HCT116 (cell line): Measurements from ENCODE around the gene MLH3. TPM values are rescaled to one million over a fixed set of nuclear protein-coding genes. Genes with fewer than 3 reads are reported as not detected.

Source experiments
- ATAC-seq: fragments of 200-7000 bp; cut with Tn5 transposase; 2 replicates; pipeline ENCODE4 v1.9.1; 2020; ENCODE audit warnings: mild to moderate bottlenecking, moderate library complexity
- BruUV-seq: library from RNA; stranded (reverse); fragments of 400-500 nt; replicated peaks from 2 replicates; lab custom pipeline; 2021; lab: Mats Ljungman, UMichigan
- CTCF ChIA-PET: fragments of 300-600 bp; sonication (Branson Sonifier 250); formaldehyde crosslinking; loops from one replicate; lab custom pipeline; 2021; ENCODE audit warnings: antibody characterized with exemption; lab: Charles Lee
- POLR2A ChIA-PET: fragments of 300-600, 350-600 bp; sonication (Branson Sonifier 250); formaldehyde crosslinking; loops from one replicate; lab custom pipeline; 2021; ENCODE audit warnings: antibody characterized with exemption; lab: Charles Lee
- RAD21 ChIA-PET, 2 experiments: fragments of 300-600 bp; sonication (Branson Sonifier 250); formaldehyde crosslinking; loops; one replicate each; lab custom pipeline; 2023; ENCODE audit warnings: low total read pairs in 2 of 2; ENCODE audit not compliant: uncharacterized antibody in 2 of 2, unreplicated experiment in 2 of 2, low non-redundant PET in 1 of 2; lab: Charles Lee
- DNase-seq: peaks from one replicate; pipeline ENCODE4 v3.0.0-alpha.2; 2010; ENCODE audit warnings: low read depth, low spot score
- H2AFZ ChIP-seq: fragments of 200-600 bp; shearing (Covaris generic), sonication (generic); 2 replicates; pipeline ENCODE4 v1.6.1; 2017; ENCODE audit warnings: low read depth, mixed run types, mixed read lengths, antibody characterized with exemption, low read length; ENCODE audit not compliant: poor library complexity, severe bottlenecking
- H3K27ac ChIP-seq: 2 replicates; pipeline ENCODE4 v1.5.1; 2012; ENCODE audit warnings: low read depth, low read length
- H3K27me3 ChIP-seq: fragments of 200-600 bp; sonication (generic); 2 replicates; pipeline ENCODE4 v1.6.1; 2016; ENCODE audit warnings: mixed run types, low read length, mixed read lengths; ENCODE audit not compliant: insufficient read depth
- H3K36me3 ChIP-seq, 2 experiments: fragments of 200-500 bp in 1 of 2; fragments of 200-600 bp in 1 of 2; sonication (Bioruptor generic) in 1 of 2; sonication (generic) in 1 of 2; 2 replicates each; pipeline versions ENCODE4 v1.5.1 to v1.6.1; 2014 to 2016; ENCODE audit warnings: low read length in 2 of 2, inconsistent platforms in 1 of 2, mixed read lengths in 1 of 2, mixed run types in 1 of 2; ENCODE audit not compliant: insufficient read depth in 2 of 2, control insufficient read depth in 1 of 2
- H3K4me1 ChIP-seq, 2 experiments: fragments of 200-600 bp in 1 of 2; sonication (generic) in 1 of 2; 2 replicates each; pipeline versions ENCODE4 v1.5.1 to v1.6.1; 2012 to 2017; ENCODE audit warnings: low read length in 2 of 2, inconsistent platforms in 1 of 2, mild to moderate bottlenecking in 1 of 2, mixed read lengths in 1 of 2, mixed run types in 1 of 2, moderate library complexity in 1 of 2; ENCODE audit not compliant: insufficient read depth in 2 of 2, control insufficient read depth in 1 of 2
- H3K4me2 ChIP-seq: fragments of 200-600 bp; sonication (generic); 2 replicates; pipeline ENCODE4 v1.6.1; 2017; ENCODE audit warnings: mixed run types, low read length, mixed read lengths
- H3K4me3 ChIP-seq, 2 experiments: fragments of 200-600 bp in 1 of 2; sonication (generic) in 1 of 2; replicated peaks in 1 of 2; 2 replicates each; pipeline ENCODE4 v1.5.1; 2011 to 2016; ENCODE audit warnings: low read length in 2 of 2, control low read depth in 1 of 2, low read depth in 1 of 2, mild to moderate bottlenecking in 1 of 2, mixed read lengths in 1 of 2, mixed run types in 1 of 2
- H3K79me2 ChIP-seq: fragments of 200-600 bp; sonication (generic); 2 replicates; pipeline ENCODE4 v1.6.1; 2017; ENCODE audit warnings: mild to moderate bottlenecking, mixed run types, low read length, moderate library complexity, mixed read lengths; ENCODE audit not compliant: insufficient read depth
- H3K9ac ChIP-seq: fragments of 200-600 bp; sonication (generic); 2 replicates; pipeline ENCODE4 v1.6.1; 2016; ENCODE audit warnings: low read length, mixed read lengths
- H3K9me2 ChIP-seq: fragments of 200-600 bp; sonication (generic), shearing (Covaris generic); 2 replicates; pipeline ENCODE4 v1.6.1; 2017; ENCODE audit warnings: mixed run types, mild to moderate bottlenecking, moderate library complexity; ENCODE audit not compliant: insufficient read depth
- H3K9me3 ChIP-seq, 2 experiments: fragments of 200-500 bp in 1 of 2; fragments of 200-600 bp in 1 of 2; sonication (Bioruptor generic) in 1 of 2; sonication (generic) in 1 of 2; 2 replicates each; pipeline ENCODE4 v1.6.1; 2014 to 2017; ENCODE audit warnings: low read length in 2 of 2, mixed read lengths in 2 of 2, inconsistent platforms in 1 of 2, low read depth in 1 of 2, mild to moderate bottlenecking in 1 of 2, mixed run types in 1 of 2, moderate library complexity in 1 of 2; ENCODE audit not compliant: control insufficient read depth in 1 of 2, insufficient read depth in 1 of 2
- H4K20me1 ChIP-seq: fragments of 200-600 bp; sonication (generic), shearing (Covaris generic); 2 replicates; pipeline ENCODE4 v1.6.1; 2017; ENCODE audit warnings: mixed run types, mild to moderate bottlenecking, moderate library complexity; ENCODE audit not compliant: insufficient read depth
- EGR1 ChIP-seq: IDR thresholded peaks from 2 replicates; pipeline ENCODE4 v1.6.1; 2012; ENCODE audit warnings: low read depth
- EZH2 ChIP-seq: fragments of 200-600 bp; sonication (generic); IDR thresholded peaks from 2 replicates; pipeline ENCODE4 v1.6.1; 2017; ENCODE audit warnings: antibody characterized with exemption, mixed run types
- MAX ChIP-seq: IDR thresholded peaks from 2 replicates; pipeline ENCODE4 v1.6.1; 2012
- POLR2A ChIP-seq: IDR thresholded peaks from 2 replicates; pipeline ENCODE4 v1.7.0; 2011; ENCODE audit warnings: borderline replicate concordance; ENCODE audit not compliant: insufficient read depth, insufficient read length; ENCODE audit errors: extremely low read depth
- YY1 ChIP-seq: IDR thresholded peaks from 2 replicates; pipeline ENCODE4 v1.6.1; 2011; ENCODE audit warnings: low read length, low read depth, moderate library complexity, mild to moderate bottlenecking; ENCODE audit not compliant: insufficient replicate concordance; ENCODE audit errors: extremely low read depth
- ZBTB33 ChIP-seq: IDR thresholded peaks from 2 replicates; pipeline ENCODE4 v1.6.1; 2011; ENCODE audit warnings: mild to moderate bottlenecking, low read length, moderate library complexity; ENCODE audit not compliant: insufficient replicate concordance; ENCODE audit errors: extremely low read depth
- intact Hi-C: fragments of 100-400 bp; cut with micrococcal nuclease; formaldehyde crosslinking; loops from 2 replicates; pipeline ENCODE4 v1.10.0; 2022
- total RNA-seq: library from RNA; stranded (reverse); gene quantifications from one replicate; pipeline ENCODE4 v1.2.1, GENCODE V29; 2021; ENCODE audit not compliant: unreplicated experiment

Gene MLH3
- total RNA-seq, 1 experiment from 2014 or later = 14.7 TPM

GRCh38 chr14:75047506-75047905 is 3.8 kb downstream of the MLH3 start:
- Histone ChIP-seq H4K20me1 (no peaks in the 10 kb centered on the region), H3K36me3 (peaks cover 0 to 7% of the 10 kb centered on the region in 2 experiments; a peak in 2 of 4 replicates), H3K9me2 (no peaks in the 10 kb centered on the region), H3K27ac (no peak overlapping the region), H3K27me3 (no peaks in the 10 kb centered on the region), H3K9me3 (no peaks in the 10 kb centered on the region), H3K79me2 (peaks cover 14% of the 10 kb centered on the region), H2AFZ (no peak overlapping the region)
- intact Hi-C loops = no loop called here
- no peak for ATAC-seq
- ChIA-PET POLR2A (no interaction called here), CTCF (no interaction called here)
- TF ChIP-seq POLR2A = no peak
- no peak for TF ChIP-seq EZH2
- TF ChIP-seq EGR1 = no peak
- TF ChIP-seq YY1 = no peak
- TF ChIP-seq ZBTB33 = no peak
- TF ChIP-seq, all 23 proteins: peak for 0
- RAD21 ChIA-PET = no interaction called here
- no peak overlapping the region for H3K4me3 ChIP-seq
- H3K4me1 ChIP-seq = peaks cover 0 to 17% of the 10 kb centered on the region in 2 experiments; a peak in 3 of 4 replicates
- H3K9ac ChIP-seq = no peak overlapping the region
- no peak for DNase-seq
- H3K4me2 ChIP-seq = no peak overlapping the region
- BruUV-seq = no TSS peak

GRCh38 chr14:75046899-75047298 is 4.4 kb downstream of the MLH3 start:
- no TSS peak for BruUV-seq
- Histone ChIP-seq H3K79me2 (peaks cover 14% of the 10 kb centered on the region), H4K20me1 (no peaks in the 10 kb centered on the region), H3K4me2 (no peak overlapping the region), H3K36me3 (peaks cover 0 to 7% of the 10 kb centered on the region in 2 experiments; a peak in 2 of 4 replicates), H3K9me2 (no peaks in the 10 kb centered on the region), H3K4me1 (peaks cover under 1 to 23% of the 10 kb centered on the region in 2 experiments; a peak in 3 of 4 replicates), H2AFZ (no peak overlapping the region), H3K4me3 (no peak overlapping the region), H3K9ac (no peak overlapping the region), H3K27me3 (no peaks in the 10 kb centered on the region), H3K27ac (no peak overlapping the region), H3K9me3 (no peaks in the 10 kb centered on the region)
- DNase-seq (no peak), ATAC-seq (no peak)
- ChIA-PET RAD21 (no interaction called here), POLR2A (no interaction called here), CTCF (no interaction called here)
- intact Hi-C loops = no loop called here
- TF ChIP-seq MAX = no peak
